Measurements from ENCODE around the gene DCXR.

DNA sequence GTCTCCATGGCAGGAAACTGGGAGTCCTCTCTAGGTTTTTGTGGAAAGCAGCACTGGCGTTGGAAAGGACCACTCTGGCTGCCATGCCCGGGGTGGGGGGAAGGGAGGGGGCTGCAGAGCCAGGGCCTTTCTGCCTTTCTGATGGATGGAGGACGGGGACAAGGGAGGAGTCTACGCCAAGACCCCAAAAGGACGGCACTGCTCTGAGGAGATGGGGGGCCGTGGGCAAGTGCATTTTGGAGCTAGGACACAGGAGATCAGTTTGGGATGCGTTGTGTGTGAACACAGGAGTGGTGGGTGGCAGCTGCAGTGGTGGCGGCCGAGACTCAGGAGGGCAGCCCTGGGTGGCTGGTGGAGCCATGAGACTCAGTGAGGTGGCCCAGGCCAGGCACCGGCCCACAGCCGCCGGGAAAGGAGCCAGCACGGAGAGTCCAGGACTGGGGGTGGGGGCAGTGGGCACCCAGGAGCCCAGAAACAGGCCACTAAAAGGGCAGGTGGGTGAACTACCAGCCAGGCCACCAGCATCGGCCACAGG, 16.9 kb downstream of the DCXR start:
- TF ChIP-seq POLR2A (IDR thresholded peaks at IDR 0.05; ENCODE audit: low read depth) (no peak), POLR2AphosphoS5 (IDR thresholded peaks at IDR 0.05) (no peak)
